HepG2 (cell line): ENCODE data around the gene HCRTR1. TPM values are rescaled to one million over a fixed set of nuclear protein-coding genes. Genes with fewer than 3 reads are reported as not detected.

Source experiments
- CBX1 ChIP-seq: IDR thresholded peaks from one replicate; pipeline ENCODE4 v1.6.1; 2016; ENCODE audit warnings: antibody characterized with exemption, low read depth
- FLYWCH1 ChIP-seq: sonication (generic); formaldehyde crosslinking; IDR thresholded peaks from 2 replicates; pipeline ENCODE4 v1.8.1; 2023; ENCODE audit warnings: mild to moderate bottlenecking, missing genetic modification reagents
- JARID2 ChIP-seq: sonication (generic); formaldehyde crosslinking; IDR thresholded peaks from 2 replicates; pipeline ENCODE4 v1.8.1; 2023; ENCODE audit warnings: missing genetic modification reagents, inconsistent platforms; ENCODE audit not compliant: insufficient replicate concordance
- MEIS2 ChIP-seq: sonication (generic); formaldehyde crosslinking; IDR thresholded peaks from 2 replicates; pipeline ENCODE4 v1.9.0; 2021; ENCODE audit warnings: mild to moderate bottlenecking, missing genetic modification reagents
- ZFP62 ChIP-seq: sonication (generic); formaldehyde crosslinking; IDR thresholded peaks from 2 replicates; pipeline ENCODE4 v1.4.0; 2020; ENCODE audit warnings: missing genetic modification reagents
- ZKSCAN5 ChIP-seq: sonication (generic); formaldehyde crosslinking; IDR thresholded peaks from 2 replicates; pipeline ENCODE4 v1.5.1; 2020; ENCODE audit warnings: mild to moderate bottlenecking, missing genetic modification reagents
- ZNF207 ChIP-seq: fragments of 450-650 bp; IDR thresholded peaks from 2 replicates; pipeline ENCODE4 v1.6.1; 2016; ENCODE audit warnings: antibody characterized with exemption, borderline replicate concordance
- ZNF234 ChIP-seq: sonication (generic); formaldehyde crosslinking; conservative IDR thresholded peaks from 2 replicates; pipeline ENCODE4 v1.5.1; 2020; ENCODE audit warnings: mild to moderate bottlenecking, missing genetic modification reagents
- ZNF30 ChIP-seq: sonication (generic); formaldehyde crosslinking; IDR thresholded peaks from 2 replicates; pipeline ENCODE4 v1.5.0; 2020; ENCODE audit warnings: mild to moderate bottlenecking, missing genetic modification reagents
- polyA plus RNA-seq, 8 experiments: library from polyadenylated mRNA; depleted of rRNA in 3 of 8; stranded (reverse) in 7 of 8; unstranded in 1 of 8; fragments of >200 nt; fragmentation: Illumina TruSeq in 4 of 8; extraction: Trizol in 4 of 8; gene quantifications; 2 replicates each; pipeline versions ENCODE4 v1.2.1 to v1.2.3, GENCODE V29; 2011 to 2016; ENCODE audit warnings: low read depth in 4 of 8, missing spikeins in 1 of 8, mixed read lengths in 1 of 8; ENCODE audit not compliant: insufficient read depth in 1 of 8
- total RNA-seq, 5 experiments: library from RNA; depleted of rRNA; stranded (reverse); fragments of >200 nt; fragmentation: Illumina TruSeq; extraction: Trizol; gene quantifications; 2 replicates each; pipeline ENCODE4 v1.2.3, GENCODE V29; 2016; ENCODE audit warnings: low read depth in 1 of 5
- TF ChIP-seq, protein P1 (sequence below): sonication (generic); formaldehyde crosslinking; IDR thresholded peaks from 2 replicates; pipeline ENCODE4 v1.4.0; 2020; ENCODE audit warnings: mild to moderate bottlenecking, low read depth, missing genetic modification reagents
- TF ChIP-seq, protein P2 (sequence below): sonication (generic); formaldehyde crosslinking; IDR thresholded peaks from 2 replicates; pipeline ENCODE4 v1.4.0; 2020; ENCODE audit warnings: missing genetic modification reagents, borderline replicate concordance
- TF ChIP-seq, protein P3 (sequence below): sonication (generic); formaldehyde crosslinking; IDR thresholded peaks from 2 replicates; pipeline ENCODE4 v1.8.0; 2022; ENCODE audit warnings: mild to moderate bottlenecking, missing genetic modification reagents, moderate library complexity
- TF ChIP-seq, protein P4 (sequence below): sonication (generic); formaldehyde crosslinking; IDR thresholded peaks from 2 replicates; pipeline ENCODE4 v1.8.0; 2022; ENCODE audit warnings: mild to moderate bottlenecking, missing genetic modification reagents
- TF ChIP-seq, protein P5 (sequence below): sonication (generic); formaldehyde crosslinking; IDR thresholded peaks from 2 replicates; pipeline ENCODE4 v1.4.0; 2020; ENCODE audit warnings: missing genetic modification reagents
- TF ChIP-seq, protein P6 (sequence below): sonication (generic); formaldehyde crosslinking; IDR thresholded peaks from 2 replicates; pipeline ENCODE4 v1.9.0; 2021; ENCODE audit warnings: missing genetic modification reagents, borderline replicate concordance

HCRTR1 gene
- total and polyA plus RNA-seq, 2 of the 13 experiments (the other 11 are each of a cell fraction or from before 2014, with no cell fraction given): not detected

DNA sequence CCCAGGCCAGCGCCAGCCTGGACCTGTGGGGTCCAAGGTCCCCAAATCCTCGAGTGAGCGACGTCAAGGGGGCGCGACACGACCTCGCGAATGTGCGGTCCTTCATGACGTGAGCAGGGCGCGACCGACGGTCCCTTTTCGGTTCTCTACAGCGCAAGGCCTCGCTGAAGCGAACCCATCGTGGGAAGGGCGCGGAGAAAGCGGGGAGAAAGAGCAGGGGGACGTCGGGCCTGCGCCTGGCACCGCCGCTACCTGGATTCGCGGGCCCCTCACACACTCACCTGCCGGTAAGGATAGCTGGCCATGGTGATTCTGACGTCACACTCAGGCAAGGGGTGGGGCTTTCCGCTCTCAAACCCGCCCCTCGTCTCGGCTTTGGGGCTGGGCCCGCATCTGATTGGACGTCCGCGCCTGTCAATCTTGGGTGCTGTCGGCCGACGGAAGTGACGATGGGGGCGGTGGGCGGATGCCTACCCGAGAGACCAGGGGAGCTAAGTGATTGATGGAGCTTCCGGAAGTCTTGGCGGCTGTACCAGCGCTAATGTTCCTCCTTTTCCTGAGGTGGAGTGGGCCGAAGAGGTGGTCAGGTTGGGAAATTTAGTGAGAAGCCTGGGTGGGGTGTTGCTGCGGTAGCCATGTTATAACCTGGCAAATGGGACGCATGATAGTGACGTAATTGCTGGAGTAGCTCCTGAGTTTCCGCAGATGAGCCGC is 27.2 kb downstream of the HCRTR1 start, which contains the start of gene PEF1 (continued):
- TF ChIP-seq, protein P1, sequence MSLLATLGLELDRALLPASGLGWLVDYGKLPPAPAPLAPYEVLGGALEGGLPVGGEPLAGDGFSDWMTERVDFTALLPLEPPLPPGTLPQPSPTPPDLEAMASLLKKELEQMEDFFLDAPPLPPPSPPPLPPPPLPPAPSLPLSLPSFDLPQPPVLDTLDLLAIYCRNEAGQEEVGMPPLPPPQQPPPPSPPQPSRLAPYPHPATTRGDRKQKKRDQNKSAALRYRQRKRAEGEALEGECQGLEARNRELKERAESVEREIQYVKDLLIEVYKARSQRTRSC (CRISPR knock-in tag): no peak
- TF ChIP-seq ZNF234: no peak
- TF ChIP-seq, protein P2, sequence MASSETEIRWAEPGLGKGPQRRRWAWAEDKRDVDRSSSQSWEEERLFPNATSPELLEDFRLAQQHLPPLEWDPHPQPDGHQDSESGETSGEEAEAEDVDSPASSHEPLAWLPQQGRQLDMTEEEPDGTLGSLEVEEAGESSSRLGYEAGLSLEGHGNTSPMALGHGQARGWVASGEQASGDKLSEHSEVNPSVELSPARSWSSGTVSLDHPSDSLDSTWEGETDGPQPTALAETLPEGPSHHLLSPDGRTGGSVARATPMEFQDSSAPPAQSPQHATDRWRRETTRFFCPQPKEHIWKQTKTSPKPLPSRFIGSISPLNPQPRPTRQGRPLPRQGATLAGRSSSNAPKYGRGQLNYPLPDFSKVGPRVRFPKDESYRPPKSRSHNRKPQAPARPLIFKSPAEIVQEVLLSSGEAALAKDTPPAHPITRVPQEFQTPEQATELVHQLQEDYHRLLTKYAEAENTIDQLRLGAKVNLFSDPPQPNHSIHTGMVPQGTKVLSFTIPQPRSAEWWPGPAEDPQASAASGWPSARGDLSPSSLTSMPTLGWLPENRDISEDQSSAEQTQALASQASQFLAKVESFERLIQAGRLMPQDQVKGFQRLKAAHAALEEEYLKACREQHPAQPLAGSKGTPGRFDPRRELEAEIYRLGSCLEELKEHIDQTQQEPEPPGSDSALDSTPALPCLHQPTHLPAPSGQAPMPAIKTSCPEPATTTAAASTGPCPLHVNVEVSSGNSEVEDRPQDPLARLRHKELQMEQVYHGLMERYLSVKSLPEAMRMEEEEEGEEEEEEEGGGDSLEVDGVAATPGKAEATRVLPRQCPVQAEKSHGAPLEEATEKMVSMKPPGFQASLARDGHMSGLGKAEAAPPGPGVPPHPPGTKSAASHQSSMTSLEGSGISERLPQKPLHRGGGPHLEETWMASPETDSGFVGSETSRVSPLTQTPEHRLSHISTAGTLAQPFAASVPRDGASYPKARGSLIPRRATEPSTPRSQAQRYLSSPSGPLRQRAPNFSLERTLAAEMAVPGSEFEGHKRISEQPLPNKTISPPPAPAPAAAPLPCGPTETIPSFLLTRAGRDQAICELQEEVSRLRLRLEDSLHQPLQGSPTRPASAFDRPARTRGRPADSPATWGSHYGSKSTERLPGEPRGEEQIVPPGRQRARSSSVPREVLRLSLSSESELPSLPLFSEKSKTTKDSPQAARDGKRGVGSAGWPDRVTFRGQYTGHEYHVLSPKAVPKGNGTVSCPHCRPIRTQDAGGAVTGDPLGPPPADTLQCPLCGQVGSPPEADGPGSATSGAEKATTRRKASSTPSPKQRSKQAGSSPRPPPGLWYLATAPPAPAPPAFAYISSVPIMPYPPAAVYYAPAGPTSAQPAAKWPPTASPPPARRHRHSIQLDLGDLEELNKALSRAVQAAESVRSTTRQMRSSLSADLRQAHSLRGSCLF: 0 out of 2 replicates have a peak, but pooled peaks have one; percentile 17
- TF ChIP-seq, protein P3, sequence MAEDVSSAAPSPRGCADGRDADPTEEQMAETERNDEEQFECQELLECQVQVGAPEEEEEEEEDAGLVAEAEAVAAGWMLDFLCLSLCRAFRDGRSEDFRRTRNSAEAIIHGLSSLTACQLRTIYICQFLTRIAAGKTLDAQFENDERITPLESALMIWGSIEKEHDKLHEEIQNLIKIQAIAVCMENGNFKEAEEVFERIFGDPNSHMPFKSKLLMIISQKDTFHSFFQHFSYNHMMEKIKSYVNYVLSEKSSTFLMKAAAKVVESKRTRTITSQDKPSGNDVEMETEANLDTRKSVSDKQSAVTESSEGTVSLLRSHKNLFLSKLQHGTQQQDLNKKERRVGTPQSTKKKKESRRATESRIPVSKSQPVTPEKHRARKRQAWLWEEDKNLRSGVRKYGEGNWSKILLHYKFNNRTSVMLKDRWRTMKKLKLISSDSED (CRISPR knock-in tag): no peak
- no peak for TF ChIP-seq FLYWCH1 (CRISPR knock-in tag)
- no peak for TF ChIP-seq ZNF207
- TF ChIP-seq, protein P4, sequence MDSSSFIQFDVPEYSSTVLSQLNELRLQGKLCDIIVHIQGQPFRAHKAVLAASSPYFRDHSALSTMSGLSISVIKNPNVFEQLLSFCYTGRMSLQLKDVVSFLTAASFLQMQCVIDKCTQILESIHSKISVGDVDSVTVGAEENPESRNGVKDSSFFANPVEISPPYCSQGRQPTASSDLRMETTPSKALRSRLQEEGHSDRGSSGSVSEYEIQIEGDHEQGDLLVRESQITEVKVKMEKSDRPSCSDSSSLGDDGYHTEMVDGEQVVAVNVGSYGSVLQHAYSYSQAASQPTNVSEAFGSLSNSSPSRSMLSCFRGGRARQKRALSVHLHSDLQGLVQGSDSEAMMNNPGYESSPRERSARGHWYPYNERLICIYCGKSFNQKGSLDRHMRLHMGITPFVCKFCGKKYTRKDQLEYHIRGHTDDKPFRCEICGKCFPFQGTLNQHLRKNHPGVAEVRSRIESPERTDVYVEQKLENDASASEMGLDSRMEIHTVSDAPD: no peak; the same call in 1 of the 2 replicates
- TF ChIP-seq, protein P5, sequence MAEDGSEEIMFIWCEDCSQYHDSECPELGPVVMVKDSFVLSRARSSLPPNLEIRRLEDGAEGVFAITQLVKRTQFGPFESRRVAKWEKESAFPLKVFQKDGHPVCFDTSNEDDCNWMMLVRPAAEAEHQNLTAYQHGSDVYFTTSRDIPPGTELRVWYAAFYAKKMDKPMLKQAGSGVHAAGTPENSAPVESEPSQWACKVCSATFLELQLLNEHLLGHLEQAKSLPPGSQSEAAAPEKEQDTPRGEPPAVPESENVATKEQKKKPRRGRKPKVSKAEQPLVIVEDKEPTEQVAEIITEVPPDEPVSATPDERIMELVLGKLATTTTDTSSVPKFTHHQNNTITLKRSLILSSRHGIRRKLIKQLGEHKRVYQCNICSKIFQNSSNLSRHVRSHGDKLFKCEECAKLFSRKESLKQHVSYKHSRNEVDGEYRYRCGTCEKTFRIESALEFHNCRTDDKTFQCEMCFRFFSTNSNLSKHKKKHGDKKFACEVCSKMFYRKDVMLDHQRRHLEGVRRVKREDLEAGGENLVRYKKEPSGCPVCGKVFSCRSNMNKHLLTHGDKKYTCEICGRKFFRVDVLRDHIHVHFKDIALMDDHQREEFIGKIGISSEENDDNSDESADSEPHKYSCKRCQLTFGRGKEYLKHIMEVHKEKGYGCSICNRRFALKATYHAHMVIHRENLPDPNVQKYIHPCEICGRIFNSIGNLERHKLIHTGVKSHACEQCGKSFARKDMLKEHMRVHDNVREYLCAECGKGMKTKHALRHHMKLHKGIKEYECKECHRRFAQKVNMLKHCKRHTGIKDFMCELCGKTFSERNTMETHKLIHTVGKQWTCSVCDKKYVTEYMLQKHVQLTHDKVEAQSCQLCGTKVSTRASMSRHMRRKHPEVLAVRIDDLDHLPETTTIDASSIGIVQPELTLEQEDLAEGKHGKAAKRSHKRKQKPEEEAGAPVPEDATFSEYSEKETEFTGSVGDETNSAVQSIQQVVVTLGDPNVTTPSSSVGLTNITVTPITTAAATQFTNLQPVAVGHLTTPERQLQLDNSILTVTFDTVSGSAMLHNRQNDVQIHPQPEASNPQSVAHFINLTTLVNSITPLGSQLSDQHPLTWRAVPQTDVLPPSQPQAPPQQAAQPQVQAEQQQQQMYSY: no peak
- TF ChIP-seq, protein P6, sequence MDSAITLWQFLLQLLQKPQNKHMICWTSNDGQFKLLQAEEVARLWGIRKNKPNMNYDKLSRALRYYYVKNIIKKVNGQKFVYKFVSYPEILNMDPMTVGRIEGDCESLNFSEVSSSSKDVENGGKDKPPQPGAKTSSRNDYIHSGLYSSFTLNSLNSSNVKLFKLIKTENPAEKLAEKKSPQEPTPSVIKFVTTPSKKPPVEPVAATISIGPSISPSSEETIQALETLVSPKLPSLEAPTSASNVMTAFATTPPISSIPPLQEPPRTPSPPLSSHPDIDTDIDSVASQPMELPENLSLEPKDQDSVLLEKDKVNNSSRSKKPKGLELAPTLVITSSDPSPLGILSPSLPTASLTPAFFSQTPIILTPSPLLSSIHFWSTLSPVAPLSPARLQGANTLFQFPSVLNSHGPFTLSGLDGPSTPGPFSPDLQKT (CRISPR knock-in tag): no peak
- peak; percentile 79; the same call in 1 of the 2 replicates for TF ChIP-seq ZNF30 (CRISPR knock-in tag)
- no peak for TF ChIP-seq ZFP62 (CRISPR knock-in tag)
- TF ChIP-seq MEIS2: no peak
- no peak for TF ChIP-seq CBX1
- TF ChIP-seq ZKSCAN5 (CRISPR knock-in tag): no peak
- TF ChIP-seq JARID2: no peak
